CD14-positive monocyte (primary cell): Measurements from ENCODE around the gene TRANK1. TPM values are rescaled to one million over a fixed set of nuclear protein-coding genes. Genes with fewer than 3 reads are reported as not detected.
"Not testable (repeated sequence)": the region's sequence is repeated elsewhere in the genome, so short reads cannot be mapped to it uniquely, and the experiment has no call there.

Experiments
- DNase-seq, 3 donors: peaks; one replicate each; pipeline ENCODE4 v3.0.0-alpha.2; 2011 to 2022
- H2AFZ ChIP-seq: 2 replicates; pipeline ENCODE4 v1.6.0; 2012; ENCODE audit warnings: mild to moderate bottlenecking, low read depth, low read length, inconsistent platforms; ENCODE audit not compliant: insufficient read depth, poor library complexity, severe bottlenecking
- H3K27ac ChIP-seq, 2 donors: 1 replicate in 1 of 2; 2 replicates in 1 of 2; pipeline ENCODE4 v1.5.1; 2012 to 2013; ENCODE audit warnings: low read length in 2 of 2, control low read depth in 1 of 2, inconsistent platforms in 1 of 2, low read depth in 1 of 2, mild to moderate bottlenecking in 1 of 2
- H3K27me3 ChIP-seq, 2 donors: one replicate each; pipeline versions ENCODE4 v1.6.0 to v1.6.1; 2011 to 2013; ENCODE audit warnings: low read length in 2 of 2; ENCODE audit not compliant: control insufficient read depth in 2 of 2, insufficient read depth in 2 of 2
- H3K36me3 ChIP-seq, 2 donors: replicated peaks in 1 of 2; 1 replicate in 1 of 2; 2 replicates in 1 of 2; pipeline versions ENCODE4 v1.5.1 to v1.6.1; 2012 to 2013; ENCODE audit warnings: low read length in 2 of 2, control low read depth in 1 of 2, inconsistent platforms in 1 of 2, mild to moderate bottlenecking in 1 of 2; ENCODE audit not compliant: insufficient read depth in 2 of 2, control insufficient read depth in 1 of 2
- H3K4me1 ChIP-seq, 2 donors: 1 replicate in 1 of 2; 2 replicates in 1 of 2; pipeline versions ENCODE4 v1.5.1 to v1.6.1; 2012 to 2013; ENCODE audit warnings: low read length in 2 of 2, control low read depth in 1 of 2, inconsistent platforms in 1 of 2, mild to moderate bottlenecking in 1 of 2, moderate library complexity in 1 of 2; ENCODE audit not compliant: insufficient read depth in 2 of 2, control insufficient read depth in 1 of 2
- H3K4me2 ChIP-seq: replicated peaks from 2 replicates; pipeline ENCODE3; 2012; ENCODE audit warnings: low read length, moderate library complexity, mild to moderate bottlenecking; ENCODE audit not compliant: poor library complexity, severe bottlenecking; ENCODE audit errors: extremely low read depth
- H3K4me3 ChIP-seq, 3 experiments: fragments of 200-600 bp in 1 of 3; sonication (generic) in 1 of 3; replicated peaks in 1 of 3; 1 replicate in 2 of 3; 2 replicates in 1 of 3; pipeline ENCODE4 v1.5.1; 2011 to 2013; ENCODE audit warnings: low read length in 3 of 3, mild to moderate bottlenecking in 3 of 3, control low read depth in 2 of 3, low read depth in 2 of 3, inconsistent platforms in 1 of 3, moderate library complexity in 1 of 3
- H3K79me2 ChIP-seq: 2 replicates; pipeline ENCODE4 v1.6.0; 2012; ENCODE audit warnings: mild to moderate bottlenecking, control low read depth, inconsistent platforms, low read length, moderate library complexity; ENCODE audit not compliant: insufficient read depth
- H3K9ac ChIP-seq: 2 replicates; pipeline ENCODE4 v1.6.0; 2017; ENCODE audit warnings: low read length, mild to moderate bottlenecking; ENCODE audit not compliant: insufficient read depth, poor library complexity, severe bottlenecking
- H3K9me3 ChIP-seq, 2 donors: replicated peaks in 1 of 2; 1 replicate in 1 of 2; 2 replicates in 1 of 2; pipeline versions ENCODE4 v1.5.1 to v1.6.1; 2012 to 2013; ENCODE audit warnings: low read length in 2 of 2, control low read depth in 1 of 2; ENCODE audit not compliant: control insufficient read depth in 1 of 2, insufficient read depth in 1 of 2
- H4K20me1 ChIP-seq: 2 replicates; pipeline ENCODE4 v1.6.0; 2012; ENCODE audit warnings: mild to moderate bottlenecking, low read length, control low read depth, moderate library complexity; ENCODE audit not compliant: insufficient read depth
- H3K27ac Mint-ChIP-seq, 7 donors: one replicate each; pipeline ENCODE4 v1.8.0; 2020; ENCODE audit warnings: mild to moderate bottlenecking in 7 of 7, mixed read lengths in 7 of 7, moderate library complexity in 6 of 7, inconsistent platforms in 2 of 7
- H3K27me3 Mint-ChIP-seq, 3 donors: one replicate each; pipeline ENCODE4 v1.8.0; 2021 to 2022; ENCODE audit warnings: low read depth in 3 of 3, mild to moderate bottlenecking in 3 of 3, mixed read lengths in 3 of 3, moderate library complexity in 3 of 3, inconsistent platforms in 1 of 3
- H3K36me3 Mint-ChIP-seq, 2 donors: one replicate each; pipeline ENCODE4 v1.8.0; 2020; ENCODE audit warnings: mixed read lengths in 2 of 2, inconsistent platforms in 1 of 2, mild to moderate bottlenecking in 1 of 2
- H3K4me1 Mint-ChIP-seq: one replicate; pipeline ENCODE4 v1.8.0; 2020; ENCODE audit warnings: mild to moderate bottlenecking, mixed read lengths
- H3K4me3 Mint-ChIP-seq, 2 donors: one replicate each; pipeline ENCODE4 v1.8.0; 2020; ENCODE audit warnings: mild to moderate bottlenecking in 2 of 2, mixed read lengths in 2 of 2, moderate library complexity in 1 of 2
- H3K9me3 Mint-ChIP-seq, 7 donors: one replicate each; pipeline ENCODE4 v1.8.0; 2020 to 2022; ENCODE audit warnings: mixed read lengths in 7 of 7, mild to moderate bottlenecking in 6 of 7, moderate library complexity in 6 of 7, inconsistent platforms in 2 of 7
- CTCF ChIP-seq: fragments of 200-600 bp; IDR thresholded peaks from one replicate; pipeline ENCODE4 v1.8.0; 2022; ENCODE audit warnings: antibody characterized with exemption, mild to moderate bottlenecking
- WGBS: methylation state at CpG from one replicate; pipeline ENCODE4 v1.1.5; 2013; ENCODE audit warnings: missing lambda C conversion rate; ENCODE audit not compliant: insufficient coverage; 5-methylcytosine and 5-hydroxymethylcytosine counted together
- intact Hi-C, 2 donors: fragments of 100-400 bp; cut with micrococcal nuclease; formaldehyde crosslinking; loops; one replicate each; pipeline versions ENCODE4 v1.15.0 to v1.15.1; 2023
- polyA plus RNA-seq, 3 donors: library from polyadenylated mRNA; depleted of rRNA in 1 of 3; unstranded in 2 of 3; stranded (reverse) in 1 of 3; fragments of 300-500 nt in 2 of 3; fragments of >200 nt in 1 of 3; fragmentation: Illumina TruSeq in 2 of 3; gene quantifications; 1 replicate in 2 of 3; 2 replicates in 1 of 3; pipeline ENCODE4 v1.2.3, GENCODE V29; 2012 to 2021

The TRANK1 gene
- polyA plus RNA-seq, 3 donors = 2.8 to 6.3 (median 5.8) TPM

- no peak for TF ChIP-seq CTCF
- Mint-ChIP-seq H3K4me3 (peak overlapping the region in 1 of 2 donors; percentile 1), H3K36me3 (peaks cover 51 to 52% of the 10 kb centered on the region in 2 donors), H3K4me1 (peaks cover 34% of the 10 kb centered on the region), H3K27me3 (peaks cover 0 to 2% (median 1%) of the 10 kb centered on the region in 3 donors), H3K9me3 (peaks cover 0 to 8% (median 0%) of the 10 kb centered on the region in 7 donors), H3K27ac (peak overlapping the region in 1 of 7 donors; percentile 21)
- Histone ChIP-seq H3K27me3 (no peaks in the 10 kb centered on the region), H3K27ac (no peak overlapping the region), H3K79me2 (no peaks in the 10 kb centered on the region), H3K9ac (no peak overlapping the region), H3K36me3 (peaks cover 9 to 48% of the 10 kb centered on the region in 2 donors), H3K4me1 (peaks cover 31 to 32% of the 10 kb centered on the region in 2 donors), H3K4me2 (no peak overlapping the region), H3K4me3 (no peak overlapping the region), H2AFZ (no peak overlapping the region), H3K9me3 (no peaks in the 10 kb centered on the region), H4K20me1 (no peaks in the 10 kb centered on the region)
- intact Hi-C loops = no loop called here
- no peak for DNase-seq
Measured at GRCh38 chr3:36890261-36890660, 54.6 kb downstream of the TRANK1 start.

- no peaks in the 10 kb centered on the region for H3K9me3 ChIP-seq
- DNase-seq = no peak
- no peak overlapping the region for H3K4me2 ChIP-seq
- H2AFZ ChIP-seq = no peak overlapping the region
- peaks cover 2 to 4% of the 10 kb centered on the region in 2 donors for H3K4me1 ChIP-seq
- no peaks in the 10 kb centered on the region for H4K20me1 ChIP-seq
- no peak overlapping the region for H3K4me3 ChIP-seq
- Mint-ChIP-seq H3K36me3 (peaks cover 7 to 16% of the 10 kb centered on the region in 2 donors), H3K9me3 (peaks cover 0 to 3% (median 0%) of the 10 kb centered on the region in 7 donors), H3K4me3 (no peak overlapping the region), H3K27me3 (peaks cover 0 to 3% (median 1%) of the 10 kb centered on the region in 3 donors), H3K4me1 (peaks cover 3% of the 10 kb centered on the region), H3K27ac (no peak overlapping the region)
- WGBS = no CpG with 5 or more reads among the region's 4 CpGs
- intact Hi-C loops = no loop called here
- H3K9ac ChIP-seq = no peak overlapping the region
- no peaks in the 10 kb centered on the region for H3K36me3 ChIP-seq
- H3K79me2 ChIP-seq = no peaks in the 10 kb centered on the region
- H3K27ac ChIP-seq = no peak overlapping the region
- H3K27me3 ChIP-seq = no peaks in the 10 kb centered on the region
- TF ChIP-seq CTCF = no peak
Measured at GRCh38 chr3:36881735-36882134, 63.1 kb downstream of the TRANK1 start.

GRCh38 chr3:36879842-36880241 is 65.0 kb downstream of the TRANK1 start:
- peaks cover 10 to 13% of the 10 kb centered on the region in 2 donors for H3K4me1 ChIP-seq
- DNase-seq, H4K20me1 ChIP-seq, H3K4me3 ChIP-seq, H3K9ac ChIP-seq, H3K9me3 ChIP-seq, H3K36me3 ChIP-seq, H3K4me2 ChIP-seq, H3K4me3 Mint-ChIP-seq, intact Hi-C loops, H2AFZ ChIP-seq, H3K27ac ChIP-seq, H3K27ac Mint-ChIP-seq, H3K9me3 Mint-ChIP-seq, H3K27me3 ChIP-seq, H3K79me2 ChIP-seq, H3K27me3 Mint-ChIP-seq: not testable (repeated sequence)
- 80% methylated on average over 1 of the region's 1 CpG for WGBS
- Mint-ChIP-seq H3K4me1 (peaks cover 13% of the 10 kb centered on the region), H3K36me3 (peaks cover 3 to 14% of the 10 kb centered on the region in 2 donors)
